GM19328 (cell line): ENCODE data around the gene MAP1A.
"Not testable (repeated sequence)": the region's sequence is repeated elsewhere in the genome, so short reads cannot be mapped to it uniquely, and the experiment has no call there.

Source experiments
- ATAC-seq: cut with Tn5 transposase; IDR thresholded peaks from one replicate; pipeline ENCODE4 v1.9.1; 2021; ENCODE audit warnings: mild to moderate bottlenecking, moderate library complexity; ENCODE audit not compliant: unreplicated experiment

Gene MAP1A

DNA sequence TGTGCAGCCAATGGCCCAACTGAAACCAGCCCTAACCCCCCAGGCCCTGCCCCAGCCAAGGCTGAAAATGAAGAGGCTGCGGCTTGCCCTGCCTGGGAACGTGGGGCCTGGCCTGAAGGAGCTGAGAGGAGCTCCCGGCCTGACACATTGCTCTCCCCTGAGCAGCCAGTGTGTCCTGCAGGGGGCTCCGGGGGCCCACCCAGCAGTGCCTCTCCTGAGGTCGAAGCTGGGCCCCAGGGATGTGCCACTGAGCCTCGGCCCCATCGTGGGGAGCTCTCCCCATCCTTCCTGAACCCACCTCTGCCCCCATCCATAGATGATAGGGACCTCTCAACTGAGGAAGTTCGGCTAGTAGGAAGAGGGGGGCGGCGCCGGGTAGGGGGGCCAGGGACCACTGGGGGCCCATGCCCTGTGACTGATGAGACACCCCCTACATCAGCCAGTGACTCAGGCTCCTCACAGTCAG, 11.2 kb downstream of the MAP1A start:
- no peak for ATAC-seq

DNA sequence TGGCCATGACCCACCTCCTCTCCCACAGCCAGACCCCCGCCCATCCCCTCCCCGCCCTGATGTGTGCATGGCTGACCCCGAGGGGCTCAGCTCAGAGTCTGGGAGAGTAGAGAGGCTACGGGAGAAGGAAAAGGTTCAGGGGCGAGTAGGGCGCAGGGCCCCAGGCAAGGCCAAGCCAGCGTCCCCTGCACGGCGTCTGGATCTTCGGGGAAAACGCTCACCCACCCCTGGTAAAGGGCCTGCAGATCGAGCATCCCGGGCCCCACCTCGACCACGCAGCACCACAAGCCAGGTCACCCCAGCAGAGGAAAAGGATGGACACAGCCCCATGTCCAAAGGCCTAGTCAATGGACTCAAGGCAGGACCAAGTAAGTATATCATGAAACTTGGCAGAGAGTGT, 11.7 kb downstream of the MAP1A start:
- ATAC-seq = no peak

DNA sequence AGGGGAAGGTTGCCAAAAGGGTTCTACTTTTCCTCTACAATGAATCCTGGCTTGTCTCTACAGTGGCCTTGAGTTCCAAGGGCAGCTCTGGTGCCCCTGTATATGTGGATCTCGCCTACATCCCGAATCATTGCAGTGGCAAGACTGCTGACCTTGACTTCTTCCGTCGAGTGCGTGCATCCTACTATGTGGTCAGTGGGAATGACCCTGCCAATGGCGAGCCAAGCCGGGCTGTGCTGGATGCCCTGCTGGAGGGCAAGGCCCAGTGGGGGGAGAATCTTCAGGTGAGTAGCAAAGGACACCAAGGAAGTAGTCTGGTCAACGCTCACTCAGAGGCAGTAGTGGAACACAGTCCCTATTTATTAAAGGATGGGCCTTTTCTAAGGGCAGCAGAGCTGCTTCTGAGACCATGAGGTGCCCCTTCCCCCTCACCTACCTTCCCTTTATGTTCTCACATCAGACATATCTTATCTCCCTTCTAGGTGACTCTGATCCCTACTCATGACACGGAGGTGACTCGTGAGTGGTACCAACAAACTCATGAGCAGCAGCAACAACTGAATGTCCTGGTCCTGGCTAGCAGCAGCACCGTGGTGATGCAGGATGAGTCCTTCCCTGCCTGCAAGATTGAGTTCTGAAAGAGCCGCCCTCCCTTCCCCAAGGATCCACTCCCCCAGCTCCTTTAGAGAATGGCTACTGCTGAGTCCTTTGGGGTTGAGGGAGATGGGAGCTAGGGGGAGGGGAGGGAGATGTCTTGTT, 12.4 kb downstream of the MAP1A start:
- ATAC-seq = no peak

DNA sequence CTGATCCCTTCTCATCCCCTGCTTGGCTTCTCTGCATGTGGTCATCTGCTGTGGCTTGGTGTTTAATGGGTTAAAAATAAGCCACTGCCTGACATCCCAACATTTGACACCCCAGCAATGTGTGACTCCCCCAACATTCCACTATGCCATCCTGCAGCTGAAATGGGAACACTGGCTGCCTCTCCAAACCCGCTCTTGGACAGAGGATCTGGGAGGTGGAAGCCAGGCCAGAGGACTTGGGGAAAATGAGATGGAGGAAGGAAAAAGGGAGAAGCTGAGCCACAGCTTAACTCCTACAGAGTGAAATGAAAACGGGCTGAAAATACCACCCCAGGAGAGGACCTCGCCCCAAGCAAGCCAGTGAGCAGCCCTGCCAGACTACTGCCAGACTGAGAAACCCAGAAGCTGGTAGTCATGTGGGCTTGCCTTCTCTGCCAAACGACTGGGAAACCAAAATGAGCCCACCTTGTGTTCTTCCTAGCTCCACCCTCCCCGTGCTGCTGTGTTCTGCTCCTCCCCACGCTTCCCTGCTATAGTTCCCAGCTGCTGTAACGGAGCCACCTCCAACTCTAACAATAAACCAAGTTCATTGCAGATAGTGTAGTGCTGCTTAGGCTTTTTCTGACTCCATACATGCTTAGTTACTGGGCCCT, 13.7 kb downstream of the MAP1A start:
- no peak for ATAC-seq

DNA sequence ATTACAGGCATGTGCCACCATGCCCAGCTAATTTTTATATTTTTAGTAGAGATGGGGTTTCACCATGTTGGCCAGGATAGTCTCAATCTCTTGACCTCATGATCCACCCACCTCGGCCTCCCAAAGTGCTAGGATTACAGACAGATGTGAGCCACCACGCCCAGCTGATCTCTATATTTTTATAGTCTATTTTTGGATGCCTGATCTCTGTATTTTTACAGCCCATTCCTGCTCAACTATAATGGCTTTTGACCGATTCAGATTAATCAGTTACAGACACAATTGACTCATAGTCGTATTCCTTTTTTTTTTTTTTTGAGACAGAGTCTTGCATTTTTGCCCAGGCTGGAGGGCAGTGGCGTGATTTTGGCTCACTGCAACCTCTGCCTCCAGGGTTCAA, 15.4 kb downstream of the MAP1A start:
- ATAC-seq = not testable (repeated sequence)

DNA sequence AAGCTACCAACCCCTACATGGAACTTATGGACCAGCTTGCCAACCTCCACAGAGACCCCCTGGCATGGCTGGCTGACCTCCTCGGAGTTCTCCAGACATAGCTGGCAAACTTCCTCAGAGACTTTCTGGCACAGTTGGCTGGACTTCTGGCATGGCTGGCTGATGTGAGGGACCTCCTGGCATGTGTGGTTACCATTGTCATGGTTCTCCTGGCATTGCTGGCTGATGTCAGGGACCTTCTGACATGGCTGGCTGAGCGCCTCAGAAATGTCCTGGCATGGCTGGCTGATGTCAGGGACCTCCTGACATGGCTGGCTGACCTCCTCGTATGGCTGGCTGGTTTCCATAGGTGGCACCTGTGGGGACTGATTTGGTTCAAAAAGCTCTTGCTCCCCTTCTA, 17.5 kb downstream of the MAP1A start:
- no peak for ATAC-seq

DNA sequence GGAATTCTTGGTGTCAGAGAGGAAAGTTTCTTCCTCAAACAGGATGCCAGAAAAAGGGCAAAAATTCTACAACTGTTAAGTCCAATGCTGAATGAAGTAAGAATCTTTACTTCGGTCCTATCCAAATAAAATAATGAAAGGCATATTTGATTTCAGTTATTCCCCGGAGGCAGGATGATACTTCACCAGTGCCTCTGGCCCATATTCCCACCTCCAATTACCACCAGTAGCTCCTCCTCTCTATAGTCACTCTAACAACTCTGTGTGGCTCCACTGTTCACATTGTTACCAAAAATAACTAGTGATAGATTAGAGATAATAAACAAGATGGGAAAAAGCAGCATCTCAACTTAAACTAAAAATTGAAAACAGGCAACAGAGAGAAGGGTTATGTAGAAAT, 20.7 kb downstream of the MAP1A start:
- ATAC-seq = no peak

DNA sequence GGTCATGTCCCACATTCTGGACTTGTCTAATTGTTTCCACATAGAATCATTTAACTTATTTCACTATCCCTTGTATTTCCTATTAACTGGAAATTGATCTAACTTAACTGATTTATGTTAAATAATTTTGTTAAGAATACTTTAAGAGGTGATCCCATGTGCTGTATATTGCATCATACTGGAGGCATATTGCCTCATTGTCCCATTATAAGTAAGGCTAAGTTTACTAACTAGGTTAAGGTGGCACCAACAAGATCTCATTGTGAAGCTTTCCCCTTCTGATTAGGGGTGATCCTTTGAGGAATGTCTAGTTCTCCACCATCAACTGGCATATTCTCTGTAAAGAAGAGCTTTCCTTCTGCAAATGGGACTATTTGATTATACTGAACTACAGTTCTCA, 24.4 kb downstream of the MAP1A start:
- ATAC-seq = no peak

DNA sequence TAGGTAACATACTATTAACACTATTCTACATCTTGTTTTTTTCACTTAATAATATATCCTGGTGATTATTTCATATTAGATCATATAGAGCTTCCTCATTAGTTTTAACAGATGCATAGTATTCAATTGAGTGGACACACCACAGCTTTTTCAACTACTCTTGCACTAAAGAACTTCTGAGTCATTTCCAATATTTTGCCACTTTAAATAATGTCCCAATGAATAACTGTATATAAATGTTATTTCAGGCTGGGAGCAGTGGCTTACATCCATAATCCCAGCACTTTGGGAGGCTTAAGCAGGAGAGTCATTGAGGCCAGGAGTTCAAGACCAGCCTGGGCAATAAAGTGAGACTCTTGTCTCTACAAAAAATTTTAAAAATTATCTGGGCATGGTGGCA, 26.9 kb downstream of the MAP1A start:
- ATAC-seq = no peak

DNA sequence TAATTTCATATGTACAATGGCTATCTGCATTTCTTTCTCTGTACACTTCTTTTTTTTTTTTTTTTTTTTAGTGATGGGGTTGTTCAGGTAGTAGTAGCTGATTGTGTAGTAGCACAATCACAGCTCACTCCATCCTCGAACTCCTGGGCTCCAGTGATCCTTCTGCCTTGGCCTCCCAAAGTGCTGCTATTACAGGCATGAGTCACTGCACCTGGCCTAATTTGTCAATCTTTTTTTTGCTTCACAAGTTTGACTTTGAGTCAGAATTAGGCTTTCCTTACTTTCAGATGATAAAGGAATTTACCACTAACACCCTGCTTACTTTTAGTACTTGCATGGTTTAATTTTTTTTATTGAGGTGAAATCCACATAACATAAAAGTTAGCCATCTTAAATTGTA, 28.0 kb downstream of the MAP1A start:
- ATAC-seq = no peak

DNA sequence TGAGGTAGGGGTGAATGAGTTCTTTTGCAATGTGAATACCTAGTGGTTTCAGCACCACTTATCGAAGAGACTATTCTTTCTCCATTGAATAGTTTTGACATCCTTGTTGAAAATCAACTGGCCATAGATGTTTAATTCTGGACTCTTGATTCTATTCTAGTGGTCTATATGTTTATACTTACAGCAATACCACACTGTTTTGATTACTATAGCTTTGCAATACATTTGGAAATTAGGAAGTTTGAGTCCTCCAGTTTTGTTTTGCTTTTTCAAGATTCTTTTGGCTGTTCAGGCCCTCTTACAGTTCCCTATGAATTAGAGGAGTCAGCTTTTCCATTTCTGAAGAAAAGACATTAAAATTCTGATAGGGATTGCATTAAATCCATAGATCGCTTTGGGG, 30.1 kb downstream of the MAP1A start:
- ATAC-seq = no peak

DNA sequence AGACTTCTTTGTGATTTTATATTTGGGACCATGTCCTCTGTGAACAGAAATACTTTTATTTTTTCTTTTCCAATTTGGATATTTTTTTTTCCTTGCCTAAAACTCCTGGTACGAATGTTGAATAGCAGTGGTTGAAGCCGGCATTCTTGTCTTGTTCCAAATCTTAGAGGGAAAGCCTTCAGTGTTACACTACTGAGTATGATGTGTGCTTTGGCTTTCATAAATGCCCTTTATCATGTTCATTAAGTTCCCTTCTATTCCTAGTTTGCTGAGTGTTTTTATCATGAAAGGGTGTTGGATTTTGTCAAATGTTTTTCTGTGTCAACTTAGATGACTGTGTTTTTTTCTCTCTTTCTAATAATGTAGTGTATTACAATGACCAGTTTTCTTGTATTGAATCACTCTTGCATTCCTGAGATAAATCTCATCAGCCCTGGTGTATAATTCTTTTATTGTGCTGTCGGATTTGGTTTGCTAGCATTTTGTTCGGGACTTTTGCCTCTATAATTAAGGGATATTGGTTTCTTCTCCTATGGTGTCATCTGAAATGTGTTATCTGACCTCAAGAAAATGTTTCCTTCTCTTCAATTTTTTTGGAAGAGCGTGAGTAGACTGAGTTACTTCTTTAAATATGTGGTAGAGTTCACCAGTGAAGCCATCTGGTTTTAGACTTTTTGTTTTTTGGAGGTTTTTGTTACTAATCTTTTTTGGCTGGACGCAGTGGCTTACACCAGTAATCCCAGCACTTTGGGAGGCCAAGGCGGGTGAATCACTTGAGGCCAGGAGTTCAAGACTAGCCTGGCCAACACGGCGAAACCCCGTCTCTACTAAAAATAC, 33.3 kb downstream of the MAP1A start:
- ATAC-seq = no peak

DNA sequence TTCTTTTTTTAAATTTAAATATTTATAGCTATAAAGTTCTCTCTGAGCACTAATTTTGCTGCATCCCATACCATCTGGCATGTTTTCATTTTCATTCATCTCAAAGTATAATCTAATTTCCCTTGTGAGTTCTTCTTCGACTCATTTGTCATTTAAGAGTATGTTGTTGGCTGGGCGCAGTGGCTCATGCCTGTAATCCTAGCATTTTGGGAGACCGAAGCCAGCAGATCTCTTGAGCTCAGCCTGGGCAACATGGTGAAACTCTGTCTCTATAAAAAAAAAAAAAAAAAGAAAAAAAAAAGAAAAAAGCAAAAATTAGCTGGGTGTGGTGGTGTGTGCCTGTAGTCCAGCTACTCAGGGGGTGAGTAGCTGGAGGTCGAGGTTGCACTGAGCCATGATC, 34.8 kb downstream of the MAP1A start:
- ATAC-seq = no peak

DNA sequence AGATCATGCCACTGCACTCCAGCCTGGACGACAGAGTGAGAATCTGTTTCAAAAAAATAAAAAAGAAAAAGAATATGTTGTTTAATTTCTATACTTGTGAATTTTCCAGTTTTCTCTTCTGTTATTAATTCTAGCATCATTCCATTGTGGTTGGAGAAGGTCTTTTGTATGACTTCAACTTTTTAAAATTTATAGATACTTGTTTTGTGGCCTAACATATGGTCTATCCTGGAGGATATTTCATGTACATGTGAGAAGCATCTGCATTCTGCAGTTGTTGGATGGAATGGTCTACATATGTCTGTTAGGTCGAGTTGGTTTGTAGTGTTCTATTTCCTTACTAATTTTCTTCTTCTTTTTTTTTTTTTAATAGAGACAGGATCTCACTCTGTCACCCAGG, 35.6 kb downstream of the MAP1A start:
- ATAC-seq = no peak

DNA sequence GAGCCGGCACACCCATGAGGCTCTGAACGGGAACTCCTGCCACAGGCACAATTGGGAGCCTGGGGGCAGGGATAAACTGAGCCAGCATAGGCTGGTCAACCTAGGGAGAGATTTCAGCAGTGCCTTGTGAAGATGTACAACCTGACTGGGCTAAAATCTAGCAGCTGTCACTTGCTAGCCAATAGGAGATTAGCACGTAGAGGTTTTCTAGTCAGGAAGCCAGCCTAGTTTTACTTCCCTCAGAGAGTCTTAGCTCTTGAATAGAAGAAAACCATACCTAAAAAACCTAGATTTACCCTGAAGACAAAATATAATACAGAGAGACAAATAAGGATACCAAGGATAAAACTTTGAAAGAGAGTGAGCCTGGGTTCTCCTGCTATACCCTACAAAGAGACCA, 45.3 kb downstream of the MAP1A start:
- ATAC-seq = not testable (repeated sequence)

DNA sequence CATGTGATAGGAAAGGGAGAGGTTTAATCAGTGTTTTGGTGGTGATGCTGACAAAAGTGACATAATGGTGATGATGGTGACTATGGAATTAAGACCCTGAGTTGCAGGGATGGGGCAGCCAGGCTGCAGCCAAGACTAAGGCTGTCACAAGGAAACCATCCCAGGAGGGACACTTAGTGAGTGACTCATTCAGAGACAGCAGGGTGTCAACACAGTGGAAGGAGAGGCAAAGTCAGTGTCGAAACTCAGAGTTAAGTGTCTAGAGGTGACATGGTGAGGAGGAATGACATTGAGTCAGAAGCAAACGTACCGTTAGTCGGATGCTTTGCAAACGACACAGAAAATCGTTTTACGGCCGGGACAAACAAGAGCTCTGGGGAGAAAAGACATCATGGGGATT, 46.4 kb downstream of the MAP1A start:
- not testable (repeated sequence) for ATAC-seq

DNA sequence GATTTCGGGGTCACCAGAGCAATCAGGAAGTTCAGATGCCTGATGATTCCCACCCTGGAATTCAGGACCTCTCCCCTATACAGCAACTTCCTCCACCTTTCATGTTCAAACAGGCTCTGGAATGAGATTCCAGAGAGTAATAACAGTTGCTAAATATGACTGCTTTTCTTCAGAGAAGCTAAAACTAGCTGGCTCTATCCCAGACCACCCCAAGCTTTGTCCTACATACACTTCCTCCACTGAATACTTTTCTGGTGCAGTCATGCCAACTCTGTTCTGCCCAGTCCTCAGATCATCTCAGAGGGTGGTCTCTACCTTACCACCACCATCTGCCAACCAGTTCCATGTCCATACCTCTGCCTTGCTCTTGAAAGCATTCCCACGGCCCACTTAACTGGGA, 49.2 kb downstream of the MAP1A start:
- not testable (repeated sequence) for ATAC-seq

DNA sequence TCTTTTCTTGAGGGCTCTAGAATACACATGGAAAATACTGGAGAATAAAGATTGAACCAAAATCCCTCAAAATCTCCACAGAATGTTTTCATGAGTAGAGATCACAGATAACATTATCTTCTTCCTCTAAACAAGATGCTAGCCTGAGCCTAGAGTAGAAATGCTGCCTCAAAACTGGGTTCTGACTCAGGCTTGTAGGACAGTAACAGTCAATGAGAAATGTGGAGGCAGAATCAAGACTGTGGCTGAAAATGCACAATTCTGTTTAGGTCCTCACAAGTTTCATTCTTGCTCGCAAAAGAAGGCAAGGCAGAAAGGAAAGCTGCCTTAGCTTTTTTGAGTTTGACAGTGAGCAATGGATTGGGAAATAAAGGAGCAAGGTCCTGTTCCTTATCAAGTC, 57.2 kb downstream of the MAP1A start:
- ATAC-seq = not testable (repeated sequence)
